ENCODE measurements around the gene ACKR2.

ACKR2 gene

GRCh38 chr3:42838571-42838970 is 29.3 kb downstream of the ACKR2 start:
- no peak for TF ChIP-seq CTCF (IDR thresholded peaks at IDR 0.05; ENCODE audit: low read depth, low read length, missing control alignments)
- no peak for DNase-seq (ENCODE audit: extremely low read depth, low read depth)

GRCh38 chr3:42839616-42840015 is 30.4 kb downstream of the ACKR2 start:
- DNase-seq (ENCODE audit: extremely low read depth, low read depth): peak; percentile 29

More at GRCh38 chr3:42838571-42838970, 29.3 kb downstream of the ACKR2 start:
- H3K4me3 ChIP-seq (replicated peaks; ENCODE audit: low read depth, low read length): no peak overlapping the region

GRCh38 chr3:42841332-42841731 is 32.1 kb downstream of the ACKR2 start:
- no peak for TF ChIP-seq CTCF (IDR thresholded peaks at IDR 0.05; ENCODE audit: low read depth, low read length, missing control alignments)
- DNase-seq (ENCODE audit: extremely low read depth, low read depth): no peak
- H3K4me3 ChIP-seq (replicated peaks; ENCODE audit: low read depth, low read length): no peak overlapping the region

More at GRCh38 chr3:42839616-42840015, 30.4 kb downstream of the ACKR2 start:
- peak; percentile 50 for TF ChIP-seq CTCF (IDR thresholded peaks at IDR 0.05; ENCODE audit: low read depth, low read length, missing control alignments)
- no peak overlapping the region for H3K4me3 ChIP-seq (replicated peaks; ENCODE audit: low read depth, low read length)

- DNase-seq (ENCODE audit: extremely low read depth, low read depth): no peak
- no peak overlapping the region for H3K4me3 ChIP-seq (replicated peaks; ENCODE audit: low read depth, low read length)
- TF ChIP-seq CTCF (IDR thresholded peaks at IDR 0.05; ENCODE audit: low read depth, low read length, missing control alignments): no peak
These were observed 34.6 kb downstream of the ACKR2 start for GRCh38 chr3:42843713-42844411.

- TF ChIP-seq CTCF (IDR thresholded peaks at IDR 0.05; ENCODE audit: low read depth, low read length, missing control alignments): no peak
- no peak overlapping the region for H3K4me3 ChIP-seq (replicated peaks; ENCODE audit: low read depth, low read length)
- DNase-seq (ENCODE audit: extremely low read depth, low read depth): no peak
These were observed 35.1 kb downstream of the ACKR2 start for GRCh38 chr3:42844412-42844713.

GRCh38 chr3:42844815-42845214 is 35.6 kb downstream of the ACKR2 start:
- no peak for DNase-seq (ENCODE audit: extremely low read depth, low read depth)
- no peak for TF ChIP-seq CTCF (IDR thresholded peaks at IDR 0.05; ENCODE audit: low read depth, low read length, missing control alignments)
- H3K4me3 ChIP-seq (replicated peaks; ENCODE audit: low read depth, low read length): no peak overlapping the region

All from HFF-Myc (cell line).